ENCODE data around the gene TRIM65.

GRCh38 chr17:75874323-75875181 lies 22.2 kb downstream of the TRIM65 start:
- TF ChIP-seq CTCF (IDR thresholded peaks at IDR 0.05) (no peak), EP300 (IDR thresholded peaks at IDR 0.05) (no peak)
